ENCODE results near the gene CLTRN.

The CLTRN gene

DNA sequence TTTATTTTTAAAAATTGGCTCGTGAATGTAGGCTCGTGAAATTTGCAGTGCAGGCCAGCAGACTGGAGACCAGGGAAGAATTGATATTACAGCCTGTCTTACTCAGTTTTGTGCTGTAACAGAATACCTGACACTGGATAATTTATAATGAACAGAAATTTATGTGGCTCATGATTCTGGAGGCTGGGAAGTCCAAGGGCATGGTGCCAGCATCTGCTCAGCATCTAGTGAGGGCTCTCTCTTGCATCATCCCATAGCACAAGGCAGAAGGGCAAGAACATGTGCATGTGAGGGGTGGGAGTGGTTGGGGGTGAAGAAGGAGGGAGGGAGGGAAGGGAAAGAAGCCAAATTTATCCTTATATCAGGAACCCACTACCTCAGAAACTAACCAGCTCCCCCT, 13.7 kb upstream of the CLTRN start:
- DNase-seq: no peak
- Histone ChIP-seq H3K36me3 (replicated peaks) (no peaks in the 10 kb centered on the region), H3K27me3 (replicated peaks) (no peaks in the 10 kb centered on the region), H3K27ac (no peak overlapping the region), H3K4me3 (ENCODE audit: low read depth, low read length) (no peak overlapping the region)
- in situ Hi-C loops (cut with HindIII; ENCODE audit: low pct_ligation_motif_present, low sequenced_read_pairs): no loop called here
- TF ChIP-seq, protein P1, sequence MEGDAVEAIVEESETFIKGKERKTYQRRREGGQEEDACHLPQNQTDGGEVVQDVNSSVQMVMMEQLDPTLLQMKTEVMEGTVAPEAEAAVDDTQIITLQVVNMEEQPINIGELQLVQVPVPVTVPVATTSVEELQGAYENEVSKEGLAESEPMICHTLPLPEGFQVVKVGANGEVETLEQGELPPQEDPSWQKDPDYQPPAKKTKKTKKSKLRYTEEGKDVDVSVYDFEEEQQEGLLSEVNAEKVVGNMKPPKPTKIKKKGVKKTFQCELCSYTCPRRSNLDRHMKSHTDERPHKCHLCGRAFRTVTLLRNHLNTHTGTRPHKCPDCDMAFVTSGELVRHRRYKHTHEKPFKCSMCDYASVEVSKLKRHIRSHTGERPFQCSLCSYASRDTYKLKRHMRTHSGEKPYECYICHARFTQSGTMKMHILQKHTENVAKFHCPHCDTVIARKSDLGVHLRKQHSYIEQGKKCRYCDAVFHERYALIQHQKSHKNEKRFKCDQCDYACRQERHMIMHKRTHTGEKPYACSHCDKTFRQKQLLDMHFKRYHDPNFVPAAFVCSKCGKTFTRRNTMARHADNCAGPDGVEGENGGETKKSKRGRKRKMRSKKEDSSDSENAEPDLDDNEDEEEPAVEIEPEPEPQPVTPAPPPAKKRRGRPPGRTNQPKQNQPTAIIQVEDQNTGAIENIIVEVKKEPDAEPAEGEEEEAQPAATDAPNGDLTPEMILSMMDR (IDR thresholded peaks at IDR 0.05; ENCODE audit: low read depth, low read length, missing control alignments): no peak

DNA sequence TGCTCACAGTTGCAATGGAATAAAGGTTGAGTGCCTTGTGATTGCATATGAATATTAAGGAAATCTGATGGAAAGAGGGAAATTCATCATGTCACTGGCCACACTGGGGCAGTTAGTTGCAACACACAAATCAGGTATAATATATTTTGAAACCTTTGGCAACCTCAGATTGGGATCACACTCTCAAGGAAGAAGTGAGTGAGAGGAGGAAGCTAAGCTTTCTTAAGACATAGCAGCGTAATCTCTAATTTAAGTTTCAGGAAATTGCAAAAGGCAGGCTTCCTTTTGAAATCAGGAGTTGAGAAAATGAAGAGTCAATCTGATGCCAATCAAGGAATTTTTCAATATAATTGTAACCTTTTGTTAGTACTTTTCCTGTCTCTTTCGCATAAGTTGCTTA, 12.3 kb upstream of the CLTRN start:
- H3K4me3 ChIP-seq (ENCODE audit: low read depth, low read length): peak overlapping the region; percentile 99
- DNase-seq: no peak
- H3K36me3 ChIP-seq (replicated peaks): no peaks in the 10 kb centered on the region
- TF ChIP-seq, protein P1 (IDR thresholded peaks at IDR 0.05; ENCODE audit: low read depth, low read length, missing control alignments): no peak
- in situ Hi-C loops (cut with HindIII; ENCODE audit: low pct_ligation_motif_present, low sequenced_read_pairs): no loop called here
- no peaks in the 10 kb centered on the region for H3K27me3 ChIP-seq (replicated peaks)
- H3K27ac ChIP-seq: no peak overlapping the region

DNA sequence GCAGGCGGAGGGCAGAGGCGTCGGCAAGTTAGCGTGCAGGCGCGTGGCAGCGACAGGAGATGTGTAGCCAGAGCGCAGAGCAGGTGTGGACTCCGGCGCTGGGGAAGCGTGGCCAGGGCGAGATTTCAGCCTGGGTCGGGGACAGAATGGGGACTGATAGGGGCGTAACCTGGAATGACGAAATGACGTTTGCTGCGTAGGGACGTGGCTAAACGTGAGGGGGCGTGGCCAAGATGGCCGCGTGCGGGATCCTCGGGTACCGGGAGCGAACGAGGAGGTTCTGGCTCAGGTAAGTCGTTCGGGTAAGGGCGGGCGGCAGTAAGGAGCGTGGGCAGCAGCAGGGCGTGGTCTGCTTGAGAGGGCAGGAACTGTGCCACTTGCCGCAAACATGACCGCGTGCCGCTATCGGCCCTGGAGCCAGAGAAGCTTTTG, 10.9 kb upstream of the CLTRN start:
- no peaks in the 10 kb centered on the region for H3K27me3 ChIP-seq (replicated peaks)
- peak overlapping the region; percentile 99 for H3K4me3 ChIP-seq (ENCODE audit: low read depth, low read length)
- peak; percentile 77 for DNase-seq
- TF ChIP-seq, protein P1 (IDR thresholded peaks at IDR 0.05; ENCODE audit: low read depth, low read length, missing control alignments): no peak
- H3K36me3 ChIP-seq (replicated peaks): no peaks in the 10 kb centered on the region
- H3K27ac ChIP-seq: peak overlapping the region; percentile 87
- in situ Hi-C loops (cut with HindIII; ENCODE audit: low pct_ligation_motif_present, low sequenced_read_pairs): no loop called here

DNA sequence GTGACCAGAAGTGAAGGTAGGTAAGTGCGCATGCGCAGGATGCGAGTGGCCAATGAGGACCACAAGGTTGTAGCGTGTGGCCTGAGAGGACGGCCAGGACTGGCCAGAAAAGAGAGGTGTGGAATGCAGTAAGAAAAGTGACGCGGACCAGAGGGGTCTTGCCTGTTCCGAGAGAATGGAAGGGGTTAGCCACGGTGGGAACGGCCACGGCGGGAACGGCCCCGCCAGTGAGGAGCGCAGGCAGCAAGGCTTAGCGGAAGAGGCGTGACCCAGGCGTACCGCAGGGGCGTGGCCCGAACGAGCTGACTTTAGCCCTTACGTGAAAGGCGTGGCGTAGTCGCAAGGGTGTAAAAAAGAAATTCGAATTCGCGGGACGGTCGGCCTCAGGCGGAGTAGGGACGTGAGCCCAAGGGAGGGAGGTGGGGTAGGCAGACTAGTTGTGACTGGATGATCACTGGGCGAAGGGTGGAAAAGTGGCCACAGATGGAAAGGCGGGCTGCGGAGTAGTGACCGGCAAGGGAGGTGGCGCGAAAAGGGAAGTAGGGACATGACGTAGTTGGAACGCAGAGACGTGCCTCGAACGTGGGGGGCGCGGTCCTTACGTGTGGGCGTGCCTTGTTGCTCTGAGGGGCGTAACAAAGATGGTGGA, 10.4 kb upstream of the CLTRN start:
- Histone ChIP-seq H3K27me3 (replicated peaks) (no peaks in the 10 kb centered on the region), H3K4me3 (ENCODE audit: low read depth, low read length) (peak overlapping the region; percentile 99), H3K27ac (peak overlapping the region; percentile 87), H3K36me3 (replicated peaks) (no peaks in the 10 kb centered on the region)
- in situ Hi-C loops (cut with HindIII; ENCODE audit: low pct_ligation_motif_present, low sequenced_read_pairs): no loop called here
- DNase-seq: peak; percentile 96
- TF ChIP-seq, protein P1 (IDR thresholded peaks at IDR 0.05; ENCODE audit: low read depth, low read length, missing control alignments): no peak

DNA sequence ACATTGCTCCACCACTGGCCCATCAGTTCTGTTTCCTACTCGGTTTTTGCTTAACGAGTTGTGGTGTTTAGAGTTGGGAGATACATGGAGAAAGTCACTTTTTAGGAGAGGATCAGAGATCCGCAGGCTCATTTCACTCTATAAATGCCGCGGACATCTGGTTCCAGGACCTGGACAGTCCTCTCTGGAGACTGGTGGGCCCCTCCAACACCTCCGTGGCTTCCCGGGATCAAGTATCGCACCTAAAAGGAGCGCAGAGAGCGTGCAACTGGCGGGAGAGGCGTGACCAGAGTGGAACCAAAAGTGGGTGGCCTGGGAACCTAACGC, 9.9 kb upstream of the CLTRN start:
- TF ChIP-seq, protein P1 (IDR thresholded peaks at IDR 0.05; ENCODE audit: low read depth, low read length, missing control alignments): no peak
- Histone ChIP-seq H3K4me3 (ENCODE audit: low read depth, low read length) (peak overlapping the region; percentile 99), H3K36me3 (replicated peaks) (no peaks in the 10 kb centered on the region), H3K27ac (peak overlapping the region; percentile 87), H3K27me3 (replicated peaks) (no peaks in the 10 kb centered on the region)
- DNase-seq: no peak
- in situ Hi-C loops (cut with HindIII; ENCODE audit: low pct_ligation_motif_present, low sequenced_read_pairs): no loop called here

DNA sequence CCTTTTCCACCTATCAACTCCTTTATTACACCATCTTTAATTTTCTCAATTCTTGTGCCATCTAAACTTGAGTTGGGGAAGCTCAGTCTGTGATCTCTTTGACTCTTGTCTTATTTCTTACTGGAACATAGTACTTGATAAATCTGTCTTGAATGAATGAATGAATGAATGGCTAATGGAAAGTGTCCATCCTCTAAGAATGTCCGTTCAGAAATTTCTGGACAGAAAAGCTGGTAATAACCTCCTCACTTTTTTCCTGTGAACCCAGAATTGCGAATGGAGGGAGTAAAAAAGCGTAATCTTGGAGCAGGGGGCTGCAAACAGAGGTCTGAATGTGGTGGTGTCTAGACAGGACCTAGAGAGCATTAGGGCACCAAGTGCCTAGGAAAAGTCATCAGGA, 9.4 kb upstream of the CLTRN start:
- Histone ChIP-seq H3K36me3 (replicated peaks) (no peaks in the 10 kb centered on the region), H3K4me3 (ENCODE audit: low read depth, low read length) (peak overlapping the region; percentile 99), H3K27ac (no peak overlapping the region), H3K27me3 (replicated peaks) (no peaks in the 10 kb centered on the region)
- in situ Hi-C loops (cut with HindIII; ENCODE audit: low pct_ligation_motif_present, low sequenced_read_pairs): no loop called here
- no peak for DNase-seq
- TF ChIP-seq, protein P1 (IDR thresholded peaks at IDR 0.05; ENCODE audit: low read depth, low read length, missing control alignments): no peak

Data from brain microvascular endothelial cell (primary cell).